GM20431 (cell line): Measurements from ENCODE around the gene WSB2.
"Not testable (repeated sequence)": the region's sequence is repeated elsewhere in the genome, so short reads cannot be mapped to it uniquely, and the experiment has no call there.

ENCODE experiments used
- in situ Hi-C: fragments of 300-500 bp; cut with MseI, MboI; formaldehyde crosslinking; loops from one replicate; pipeline ENCODE4 v1.15.0; 2020; ENCODE audit warnings: low sequenced_read_pairs; ENCODE audit not compliant: unreplicated experiment

The WSB2 gene

GRCh38 chr12:118061011-118061872 is at the start of gene WSB2:
Gene WSB2, minus strand, starts transcription at chr12:118061179. Its CDS starts 131 bp downstream, at chr12:118061048.
- in situ Hi-C loops = no loop called here

- in situ Hi-C loops = no loop called here
Observed at GRCh38 chr12:118109088-118109487, 48.1 kb upstream of the WSB2 start.

GRCh38 chr12:118107694-118108093 is 46.7 kb upstream of the WSB2 start:
- in situ Hi-C loops = no loop called here

GRCh38 chr12:118107011-118107410 is 46.0 kb upstream of the WSB2 start:
- in situ Hi-C loops = no loop called here

GRCh38 chr12:118103601-118104382 is 42.8 kb upstream of the WSB2 start, which contains the start of gene VSIG10:
Gene VSIG10, minus strand, starts transcription at chr12:118104011. Its CDS starts 340 bp downstream, at chr12:118103671.
- in situ Hi-C loops = no loop called here

GRCh38 chr12:118103201-118103600 is 42.2 kb upstream of the WSB2 start:
- in situ Hi-C loops = no loop called here

- in situ Hi-C loops = no loop called here
Observed at GRCh38 chr12:118102609-118103008, 41.6 kb upstream of the WSB2 start.

- in situ Hi-C loops = no loop called here
Observed at GRCh38 chr12:118102070-118102469, 41.1 kb upstream of the WSB2 start.

- in situ Hi-C loops = no loop called here
Observed at GRCh38 chr12:118101051-118101450, 40.1 kb upstream of the WSB2 start.

GRCh38 chr12:118098911-118099671 is 38.1 kb upstream of the WSB2 start:
- in situ Hi-C loops = no loop called here

- in situ Hi-C loops = no loop called here
Observed at GRCh38 chr12:118098401-118098800, 37.4 kb upstream of the WSB2 start.

- in situ Hi-C loops = no loop called here
Observed at GRCh38 chr12:118094039-118094438, 33.1 kb upstream of the WSB2 start.

GRCh38 chr12:118089782-118090181 is 28.8 kb upstream of the WSB2 start:
- in situ Hi-C loops = no loop called here

- in situ Hi-C loops = no loop called here
Observed at GRCh38 chr12:118082161-118082560, 21.2 kb upstream of the WSB2 start.

- in situ Hi-C loops = not testable (repeated sequence)
Observed at GRCh38 chr12:118081521-118081920, 20.5 kb upstream of the WSB2 start.

- in situ Hi-C loops = no loop called here
Observed at GRCh38 chr12:118073768-118074167, 12.8 kb upstream of the WSB2 start.

- in situ Hi-C loops = no loop called here
Observed at GRCh38 chr12:118070650-118071049, 9.7 kb upstream of the WSB2 start.

GRCh38 chr12:118068445-118068844 is 7.5 kb upstream of the WSB2 start:
- in situ Hi-C loops = no loop called here

- in situ Hi-C loops = no loop called here
Observed at GRCh38 chr12:118065380-118065779, 4.4 kb upstream of the WSB2 start.

GRCh38 chr12:118064608-118065007 is 3.6 kb upstream of the WSB2 start:
- in situ Hi-C loops = no loop called here
